GM12892 (cell line): Measurements from ENCODE around the gene FTSJ3.
A peak's percentile ranks its signal among the peaks of the same experiment; 100 is the strongest.

Source experiments
- DNase-seq: peaks from one replicate; pipeline ENCODE4 v3.0.0; 2011; ENCODE audit not compliant: insufficient read length
- FAIRE-seq: peaks from 2 replicates; lab custom pipeline; 2011; peaks lifted over from hg19 to GRCh38; lab: Jason Lieb, UNC
- POLR2A ChIP-seq: IDR thresholded peaks from 2 replicates; pipeline ENCODE4 v1.6.1; 2011; ENCODE audit warnings: low read depth, low read length, control low read depth
- POLR2AphosphoS5 ChIP-seq: IDR thresholded peaks from 2 replicates; pipeline ENCODE4 v1.6.1; 2011; ENCODE audit warnings: low read depth, low read length, control low read depth
- TAF1 ChIP-seq: IDR thresholded peaks from 2 replicates; pipeline ENCODE4 v1.6.1; 2011; ENCODE audit warnings: low read depth, mild to moderate bottlenecking, control low read depth, low read length, borderline replicate concordance

Gene FTSJ3

GRCh38 chr17:63774141-63774968 is 53.1 kb downstream of the FTSJ3 start, which contains the start of gene DDX42:
Gene DDX42, plus strand, starts transcription at chr17:63774170. Its CDS starts 12,880 bp downstream, at chr17:63787050.
- FAIRE-seq (no peak), DNase-seq (peak; percentile 40)
- TF ChIP-seq TAF1 (0 out of 2 replicates have a peak, but pooled peaks have one; percentile 33), POLR2A (no peak; the same call in 1 of the 2 replicates)

DNA sequence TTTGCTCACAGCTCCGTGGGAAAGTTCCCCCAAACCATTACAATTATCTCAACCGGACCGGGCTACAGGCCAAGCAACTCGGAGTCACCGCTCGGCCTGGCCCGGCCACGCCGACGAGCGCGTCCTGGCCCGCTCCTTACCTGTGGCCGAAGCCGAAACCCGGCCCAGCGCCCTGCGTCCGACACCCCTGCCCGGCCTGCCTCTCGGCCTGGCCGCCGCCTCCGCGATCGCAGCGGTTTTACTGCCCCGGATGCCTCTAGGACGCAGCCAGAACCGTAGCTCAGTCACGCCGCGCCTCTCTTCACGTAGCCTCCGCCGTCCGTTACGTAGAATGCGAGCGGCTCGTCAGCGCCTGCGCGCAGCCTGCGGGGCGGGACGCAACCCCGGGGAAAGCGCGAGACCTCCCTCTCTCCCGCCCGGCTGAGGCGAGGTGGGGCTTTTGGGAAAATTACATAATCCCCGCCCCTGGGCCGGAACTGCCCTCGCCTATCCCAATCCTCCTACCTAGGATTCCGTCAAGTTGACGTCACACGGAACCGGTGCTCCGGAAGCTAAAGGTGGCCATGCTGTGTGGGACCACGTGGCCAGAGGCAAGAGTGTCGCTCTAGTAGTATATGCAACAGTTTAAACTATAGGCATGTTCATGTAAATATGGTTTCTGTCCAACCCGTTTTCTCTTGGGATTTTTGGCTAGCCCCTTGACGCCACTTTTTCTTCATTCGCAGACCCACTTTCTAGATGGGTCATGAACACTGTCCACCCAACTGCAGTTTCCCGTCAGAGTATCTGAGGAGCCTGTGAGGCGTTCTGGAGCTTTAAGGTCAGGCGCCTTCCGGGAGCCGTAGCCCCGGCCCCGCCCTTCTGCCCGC is 54.0 kb downstream of the FTSJ3 start, which contains the start of gene CCDC47:
Gene CCDC47 (minus strand): TSS at position 326 of the 869 bp plus-strand sequence. CDS start 7,422 bp downstream, outside the sequence.
- DNase-seq (peak; percentile 89), FAIRE-seq (peak; percentile 98)
- peak; percentile 61 for TF ChIP-seq POLR2AphosphoS5
- peak; percentile 75; the same call in 1 of the 2 replicates for TF ChIP-seq TAF1
- peak; percentile 98 for TF ChIP-seq POLR2A

DNA sequence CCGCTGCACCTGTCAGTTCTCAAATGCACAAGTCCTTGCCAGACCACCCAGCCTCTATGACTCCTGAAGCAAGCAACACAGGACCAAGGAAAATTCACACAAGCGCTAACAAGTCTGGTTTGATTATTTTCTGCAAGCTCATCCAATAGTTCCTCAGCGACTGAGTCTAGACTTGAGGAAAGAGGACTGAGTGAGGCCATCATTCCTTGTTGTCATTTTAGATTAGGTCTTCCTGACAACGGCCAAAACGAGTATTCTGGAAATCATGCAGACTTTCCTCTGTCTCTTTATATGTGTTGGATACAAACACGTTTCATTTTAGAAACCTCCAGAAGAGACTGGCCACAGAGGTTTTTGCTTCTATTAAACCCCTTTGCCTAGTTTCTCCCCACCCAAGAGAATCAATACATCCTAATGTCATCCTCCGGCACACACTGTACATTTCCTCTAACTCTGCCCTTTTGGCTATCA is 54.6 kb downstream of the FTSJ3 start:
- FAIRE-seq (no peak), DNase-seq (no peak)
- no peak for TF ChIP-seq POLR2AphosphoS5
- TF ChIP-seq POLR2A, result no peak
